Activated T-cell treated with anti-CD3 and anti-CD28 coated beads, Interleukin-2, amount 50 U/mL, for 24 hours (primary cell): ENCODE data around the gene OR8D4.

Experiments
- DNase-seq: peaks from one replicate; pipeline ENCODE4 v3.0.0-alpha.2; 2020
- H3K27ac Mint-ChIP-seq: 2 replicates; pipeline ENCODE4 v1.8.0; 2020; ENCODE audit warnings: mild to moderate bottlenecking, mixed read lengths
- H3K27me3 Mint-ChIP-seq: 2 replicates; pipeline ENCODE4 v1.8.0; 2020; ENCODE audit warnings: mixed read lengths
- H3K36me3 Mint-ChIP-seq: 2 replicates; pipeline ENCODE4 v1.8.0; 2020; ENCODE audit warnings: low read depth, mixed read lengths
- H3K4me1 Mint-ChIP-seq: 2 replicates; pipeline ENCODE4 v1.8.0; 2020; ENCODE audit warnings: low read depth, mixed read lengths
- H3K4me3 Mint-ChIP-seq: 2 replicates; pipeline ENCODE4 v1.8.0; 2020; ENCODE audit warnings: mild to moderate bottlenecking, moderate library complexity, mixed read lengths
- H3K9me3 Mint-ChIP-seq: 2 replicates; pipeline ENCODE4 v1.8.0; 2020; ENCODE audit warnings: mixed read lengths

The OR8D4 gene

DNA sequence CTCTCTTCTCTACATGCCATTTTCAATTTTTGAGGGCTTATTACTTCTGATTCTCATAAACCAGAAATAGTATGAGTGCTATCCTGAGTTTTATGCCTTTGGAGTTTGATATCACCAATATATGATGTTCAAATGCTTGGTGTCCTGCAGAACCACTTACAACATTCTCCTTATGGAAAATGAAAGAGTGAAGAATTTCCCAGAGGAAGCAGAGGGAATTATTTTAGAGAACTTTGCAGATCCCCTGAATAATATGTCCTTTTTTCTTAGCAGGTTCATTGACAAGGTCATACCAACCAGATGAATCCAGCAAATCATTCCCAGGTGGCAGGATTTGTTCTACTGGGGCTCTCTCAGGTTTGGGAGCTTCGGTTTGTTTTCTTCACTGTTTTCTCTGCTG, 37.4 kb downstream of the OR8D4 start, which contains the start of gene OR4D5:
OR4D5 (plus strand) TSS at position 301 of the 400 bp plus-strand sequence; CDS start at position 301, 0 bp downstream.
- DNase-seq: no peak
- no peaks in the 10 kb centered on the region for H3K36me3 Mint-ChIP-seq
- H3K27me3 Mint-ChIP-seq: no peaks in the 10 kb centered on the region
- H3K27ac Mint-ChIP-seq: no peak within 1 kb of the TSS
- no peak within 1 kb of the TSS for H3K4me3 Mint-ChIP-seq
- H3K9me3 Mint-ChIP-seq: no peaks in the 10 kb centered on the region
- H3K4me1 Mint-ChIP-seq: no peaks in the 10 kb centered on the region

DNA sequence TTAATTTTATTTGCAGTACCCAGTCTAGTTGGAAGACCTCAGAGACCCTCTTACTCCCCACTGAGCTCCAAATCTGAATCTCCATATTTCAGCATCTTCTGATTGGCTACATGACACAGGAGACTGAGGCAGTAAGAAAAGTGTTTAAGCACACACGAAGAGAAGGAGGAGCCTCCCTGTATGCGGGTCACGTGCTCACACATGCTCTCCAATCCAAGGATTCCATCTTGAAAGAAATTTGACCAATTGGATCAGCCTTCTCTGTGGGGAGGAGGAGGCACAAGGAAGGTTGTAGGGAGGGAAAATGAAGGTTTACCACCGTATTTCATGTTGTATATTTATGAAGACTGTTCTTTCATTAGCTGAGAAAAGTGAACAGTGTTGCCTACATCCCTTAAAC, 40.4 kb downstream of the OR8D4 start:
- Mint-ChIP-seq H3K4me3 (no peak overlapping the region), H3K9me3 (no peaks in the 10 kb centered on the region), H3K27ac (no peak overlapping the region), H3K27me3 (peaks cover 5% of the 10 kb centered on the region), H3K36me3 (no peaks in the 10 kb centered on the region), H3K4me1 (no peaks in the 10 kb centered on the region)
- DNase-seq: no peak

DNA sequence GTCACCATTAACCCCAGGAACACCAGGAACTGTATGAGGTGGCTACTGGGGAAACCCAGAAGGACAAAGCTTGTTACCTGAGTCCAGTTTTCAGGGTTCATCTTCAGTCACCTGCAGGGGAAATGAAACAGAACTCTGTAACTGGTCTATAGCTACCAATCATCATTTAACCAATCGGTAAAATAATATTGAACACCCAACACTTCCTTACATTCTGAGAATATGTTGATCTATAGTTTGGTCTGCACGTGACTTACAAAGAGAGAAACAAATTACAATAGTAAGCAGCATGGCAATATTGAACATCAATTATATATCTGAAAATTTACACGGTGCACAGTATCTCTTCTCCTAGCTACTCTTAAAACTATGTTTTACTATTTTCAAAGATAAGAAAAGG, 41.8 kb downstream of the OR8D4 start, which contains the start of gene OR6T1:
OR6T1 (minus strand) TSS at position 101 of the 400 bp plus-strand sequence; CDS start at position 101, 0 bp downstream.
- no peak for DNase-seq
- peaks cover 5% of the 10 kb centered on the region for H3K27me3 Mint-ChIP-seq
- no peak within 1 kb of the TSS for H3K27ac Mint-ChIP-seq
- no peak within 1 kb of the TSS for H3K4me3 Mint-ChIP-seq
- no peaks in the 10 kb centered on the region for H3K4me1 Mint-ChIP-seq
- H3K9me3 Mint-ChIP-seq: no peaks in the 10 kb centered on the region
- H3K36me3 Mint-ChIP-seq: no peaks in the 10 kb centered on the region

DNA sequence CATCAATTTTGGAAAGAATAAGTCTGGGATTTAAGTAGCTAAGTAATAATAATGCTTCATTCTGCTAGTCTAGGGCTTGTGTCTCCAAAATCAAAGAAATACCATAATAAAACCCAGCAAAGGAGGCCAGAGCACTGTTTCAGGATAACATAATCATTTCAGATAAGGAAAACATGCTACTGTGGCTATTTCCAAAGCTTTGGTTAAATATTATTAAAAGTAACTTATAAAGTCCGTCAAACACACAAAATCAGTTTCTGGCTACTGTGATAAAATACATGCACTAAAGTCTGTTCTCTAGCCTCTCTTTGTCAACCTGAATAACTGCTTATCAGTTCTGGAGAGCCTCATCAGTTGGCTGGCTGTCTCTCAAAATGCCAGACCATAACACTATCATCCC, 43.2 kb downstream of the OR8D4 start:
- H3K4me1 Mint-ChIP-seq: no peaks in the 10 kb centered on the region
- H3K9me3 Mint-ChIP-seq: no peaks in the 10 kb centered on the region
- DNase-seq: no peak
- peaks cover 5% of the 10 kb centered on the region for H3K27me3 Mint-ChIP-seq
- no peaks in the 10 kb centered on the region for H3K36me3 Mint-ChIP-seq
- H3K27ac Mint-ChIP-seq: no peak overlapping the region
- H3K4me3 Mint-ChIP-seq: no peak overlapping the region

DNA sequence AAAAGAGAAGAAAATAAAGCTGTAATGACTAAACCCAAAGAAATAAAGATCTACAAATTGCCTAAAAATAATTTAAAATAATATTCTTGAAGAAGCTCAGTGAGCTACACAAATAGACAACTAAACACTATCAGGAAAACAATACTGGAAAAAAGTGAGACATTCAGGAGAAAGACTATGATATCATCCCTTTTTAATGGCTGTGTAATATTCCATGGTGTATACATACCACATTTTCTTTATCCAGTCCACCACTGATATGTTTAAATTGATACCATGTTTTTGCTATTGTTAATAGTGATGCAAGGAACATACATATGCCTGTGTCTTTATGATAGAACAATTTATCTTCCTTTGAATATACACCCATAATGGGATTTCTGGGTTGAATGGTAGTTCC, 54.8 kb downstream of the OR8D4 start:
- Mint-ChIP-seq H3K4me3 (no peak overlapping the region), H3K27me3 (no peaks in the 10 kb centered on the region), H3K4me1 (no peaks in the 10 kb centered on the region), H3K27ac (no peak overlapping the region), H3K9me3 (peaks cover 7% of the 10 kb centered on the region), H3K36me3 (no peaks in the 10 kb centered on the region)
- DNase-seq: no peak
